Hepatocyte (in vitro differentiated cells): Measurements from ENCODE around the gene CSMD2. TPM values are rescaled to one million over a fixed set of nuclear protein-coding genes. Genes with fewer than 3 reads are reported as not detected.

Source experiments
- DNase-seq: peaks from one replicate; pipeline ENCODE4 v3.0.0-alpha.2; 2016; ENCODE audit warnings: low spot score
- H2AFZ ChIP-seq: fragments of 200-600 bp; sonication (generic); 2 replicates; pipeline ENCODE4 v1.6.0; 2016; ENCODE audit warnings: antibody characterized with exemption, mild to moderate bottlenecking
- H3K27ac ChIP-seq: fragments of 200-600 bp; sonication (generic); 2 replicates; pipeline ENCODE4 v1.5.1; 2016; ENCODE audit warnings: mild to moderate bottlenecking
- H3K27me3 ChIP-seq: fragments of 200-600 bp; sonication (generic); 2 replicates; pipeline ENCODE4 v1.6.1; 2016
- H3K36me3 ChIP-seq: fragments of 200-600 bp; sonication (generic); replicated peaks from 2 replicates; pipeline ENCODE4 v1.5.1; 2016; ENCODE audit warnings: low read depth; ENCODE audit not compliant: insufficient read depth
- H3K4me1 ChIP-seq: fragments of 200-600 bp; sonication (generic); 2 replicates; pipeline ENCODE4 v1.5.1; 2016; ENCODE audit warnings: mild to moderate bottlenecking, moderate library complexity; ENCODE audit not compliant: insufficient read depth
- H3K4me2 ChIP-seq: fragments of 200-600 bp; sonication (generic); 2 replicates; pipeline ENCODE4 v1.6.0; 2016
- H3K4me3 ChIP-seq: fragments of 200-600 bp; sonication (generic); 2 replicates; pipeline ENCODE4 v1.5.1; 2016; ENCODE audit warnings: mild to moderate bottlenecking
- H3K79me2 ChIP-seq: fragments of 200-600 bp; sonication (generic); 2 replicates; pipeline ENCODE4 v1.6.0; 2017; ENCODE audit warnings: mild to moderate bottlenecking
- H3K9me2 ChIP-seq: fragments of 200-600 bp; sonication (generic); replicated peaks from 2 replicates; pipeline ENCODE4 v1.6.0; 2017; ENCODE audit warnings: mild to moderate bottlenecking; ENCODE audit not compliant: insufficient read depth
- H3K9me3 ChIP-seq: fragments of 200-600 bp; sonication (generic); 2 replicates; pipeline ENCODE4 v1.5.1; 2016; ENCODE audit warnings: low read depth, mild to moderate bottlenecking
- H4K20me1 ChIP-seq: fragments of 200-600 bp; sonication (generic); 2 replicates; pipeline ENCODE4 v1.6.0; 2016; ENCODE audit warnings: mild to moderate bottlenecking; ENCODE audit not compliant: insufficient read depth, poor library complexity, severe bottlenecking
- EZH2 ChIP-seq: fragments of 200-600 bp; sonication (generic); IDR thresholded peaks from 2 replicates; pipeline ENCODE4 v1.6.1; 2016; ENCODE audit warnings: antibody characterized with exemption, mild to moderate bottlenecking, borderline replicate concordance
- EZH2phosphoT487 ChIP-seq: fragments of 200-600 bp; sonication (generic); IDR thresholded peaks from one replicate; pipeline ENCODE4 v1.6.1; 2018; ENCODE audit warnings: antibody characterized with exemption, mild to moderate bottlenecking, low read depth, moderate library complexity; ENCODE audit not compliant: unreplicated experiment, severe bottlenecking
- WGBS: methylation state at CpG from one replicate; pipeline ENCODE4 v1.1.6; 2016; ENCODE audit warnings: low lambda C conversion rate; ENCODE audit errors: missing lambda C conversion rate; 5-methylcytosine and 5-hydroxymethylcytosine counted together
- polyA plus RNA-seq: library from polyadenylated mRNA; unstranded; fragments of >200 nt; fragmentation: Nextera tagmentation; extraction: Ambion mirVana; gene quantifications from 2 replicates; pipeline ENCODE4 v1.2.1, GENCODE V29; 2016
- total RNA-seq: library from RNA; depleted of rRNA; stranded (reverse); fragments of >200 nt; gene quantifications from 2 replicates; pipeline ENCODE4 v1.2.3, GENCODE V29; 2014
- TF ChIP-seq, protein P1 (sequence below): fragments of 200-600 bp; sonication (generic); IDR thresholded peaks from 2 replicates; pipeline ENCODE4 v1.5.1; 2016; ENCODE audit warnings: antibody characterized with exemption, mild to moderate bottlenecking; ENCODE audit not compliant: poor library complexity

Gene CSMD2
- total and polyA plus RNA-seq, 2 experiments from 2014 or later: 0.10 to 0.37 TPM

DNA sequence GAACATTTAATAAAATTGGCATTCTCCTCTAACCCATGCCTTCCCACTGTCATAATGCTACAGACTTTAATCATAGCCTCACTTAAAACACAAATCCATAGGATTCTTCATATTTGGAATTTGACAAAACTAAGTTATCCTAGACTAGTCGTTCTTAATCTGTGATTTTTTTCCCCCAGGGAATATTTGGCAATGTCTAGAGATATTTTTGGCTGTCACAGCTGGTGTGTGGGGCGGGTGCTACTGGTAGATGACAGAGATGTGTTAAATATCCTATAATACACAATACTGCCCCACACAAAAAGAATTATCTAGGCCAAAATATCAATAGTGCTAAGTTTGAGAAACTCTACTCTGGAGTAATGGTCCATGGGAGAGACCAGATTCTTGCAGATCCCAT, 396.9 kb downstream of the CSMD2 start:
- Histone ChIP-seq H4K20me1 (no peaks in the 10 kb centered on the region), H2AFZ (no peak overlapping the region), H3K4me3 (no peak overlapping the region), H3K9me3 (no peaks in the 10 kb centered on the region), H3K9me2 (no peaks in the 10 kb centered on the region), H3K27ac (no peak overlapping the region), H3K36me3 (no peaks in the 10 kb centered on the region), H3K4me2 (no peak overlapping the region), H3K79me2 (no peaks in the 10 kb centered on the region), H3K27me3 (peaks cover 14% of the 10 kb centered on the region), H3K4me1 (no peaks in the 10 kb centered on the region)
- no peak for DNase-seq
- no peak for TF ChIP-seq EZH2
- TF ChIP-seq, protein P1, sequence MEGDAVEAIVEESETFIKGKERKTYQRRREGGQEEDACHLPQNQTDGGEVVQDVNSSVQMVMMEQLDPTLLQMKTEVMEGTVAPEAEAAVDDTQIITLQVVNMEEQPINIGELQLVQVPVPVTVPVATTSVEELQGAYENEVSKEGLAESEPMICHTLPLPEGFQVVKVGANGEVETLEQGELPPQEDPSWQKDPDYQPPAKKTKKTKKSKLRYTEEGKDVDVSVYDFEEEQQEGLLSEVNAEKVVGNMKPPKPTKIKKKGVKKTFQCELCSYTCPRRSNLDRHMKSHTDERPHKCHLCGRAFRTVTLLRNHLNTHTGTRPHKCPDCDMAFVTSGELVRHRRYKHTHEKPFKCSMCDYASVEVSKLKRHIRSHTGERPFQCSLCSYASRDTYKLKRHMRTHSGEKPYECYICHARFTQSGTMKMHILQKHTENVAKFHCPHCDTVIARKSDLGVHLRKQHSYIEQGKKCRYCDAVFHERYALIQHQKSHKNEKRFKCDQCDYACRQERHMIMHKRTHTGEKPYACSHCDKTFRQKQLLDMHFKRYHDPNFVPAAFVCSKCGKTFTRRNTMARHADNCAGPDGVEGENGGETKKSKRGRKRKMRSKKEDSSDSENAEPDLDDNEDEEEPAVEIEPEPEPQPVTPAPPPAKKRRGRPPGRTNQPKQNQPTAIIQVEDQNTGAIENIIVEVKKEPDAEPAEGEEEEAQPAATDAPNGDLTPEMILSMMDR: no peak
- TF ChIP-seq EZH2phosphoT487: no peak
- 88% methylated on average over 2 of the region's 2 CpGs for WGBS

DNA sequence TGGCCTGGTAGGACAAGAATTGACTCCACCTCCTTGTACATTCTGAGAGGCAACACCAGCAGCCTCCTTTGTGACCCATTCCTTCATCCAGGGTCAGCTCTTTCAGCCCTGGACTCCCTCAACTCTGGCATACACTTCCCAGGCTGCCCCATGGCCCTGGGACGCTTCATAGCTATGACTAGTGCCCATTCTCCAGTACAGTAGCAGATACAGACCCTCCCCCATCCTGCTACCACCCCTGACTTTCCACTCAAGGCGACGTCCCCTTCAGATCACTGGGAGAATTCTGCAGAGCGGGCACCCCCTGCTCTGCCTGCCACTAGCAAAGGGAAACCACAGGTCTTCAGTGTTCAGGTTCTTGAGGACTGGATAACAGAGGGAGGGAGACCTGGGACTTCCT, 400.9 kb downstream of the CSMD2 start:
- Histone ChIP-seq H3K4me1 (no peaks in the 10 kb centered on the region), H3K36me3 (no peaks in the 10 kb centered on the region), H3K79me2 (no peaks in the 10 kb centered on the region), H3K9me2 (no peaks in the 10 kb centered on the region), H4K20me1 (no peaks in the 10 kb centered on the region), H3K4me3 (no peak overlapping the region), H3K4me2 (no peak overlapping the region), H3K27ac (no peak overlapping the region), H3K9me3 (no peaks in the 10 kb centered on the region), H3K27me3 (peaks cover 5% of the 10 kb centered on the region), H2AFZ (no peak overlapping the region)
- 95% methylated on average over 4 of the region's 4 CpGs for WGBS
- DNase-seq: no peak
- TF ChIP-seq EZH2phosphoT487: no peak
- TF ChIP-seq EZH2: no peak
- TF ChIP-seq, protein P1: no peak

DNA sequence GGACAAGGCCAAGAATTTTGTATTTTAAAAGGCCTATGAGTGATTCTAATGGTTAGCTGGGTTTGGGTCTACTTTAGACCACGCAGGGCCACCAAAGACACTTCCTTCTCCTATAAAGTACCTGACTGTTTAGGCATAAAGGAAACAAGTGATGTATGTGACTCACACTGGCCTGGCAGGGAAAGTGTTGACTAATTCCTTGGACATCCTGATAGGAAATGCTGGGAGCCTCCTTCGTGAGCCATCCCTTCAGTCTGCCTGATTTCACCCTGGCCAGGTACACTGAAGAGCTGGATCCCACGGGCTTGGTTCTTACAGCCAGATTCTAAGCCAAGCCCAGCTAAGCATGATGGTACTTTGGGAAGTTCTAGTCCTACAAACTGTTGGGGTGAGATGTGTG, 401.6 kb downstream of the CSMD2 start:
- H4K20me1 ChIP-seq: no peaks in the 10 kb centered on the region
- no peaks in the 10 kb centered on the region for H3K27me3 ChIP-seq
- no peak overlapping the region for H3K27ac ChIP-seq
- no peak for DNase-seq
- H3K9me2 ChIP-seq: no peaks in the 10 kb centered on the region
- no peaks in the 10 kb centered on the region for H3K79me2 ChIP-seq
- H3K4me2 ChIP-seq: no peak overlapping the region
- H3K4me3 ChIP-seq: no peak overlapping the region
- TF ChIP-seq, protein P1: no peak
- TF ChIP-seq EZH2phosphoT487: no peak
- no peak for TF ChIP-seq EZH2
- no peaks in the 10 kb centered on the region for H3K36me3 ChIP-seq
- WGBS: 83% methylated on average over 3 of the region's 3 CpGs
- H2AFZ ChIP-seq: no peak overlapping the region
- no peaks in the 10 kb centered on the region for H3K9me3 ChIP-seq
- H3K4me1 ChIP-seq: no peaks in the 10 kb centered on the region

DNA sequence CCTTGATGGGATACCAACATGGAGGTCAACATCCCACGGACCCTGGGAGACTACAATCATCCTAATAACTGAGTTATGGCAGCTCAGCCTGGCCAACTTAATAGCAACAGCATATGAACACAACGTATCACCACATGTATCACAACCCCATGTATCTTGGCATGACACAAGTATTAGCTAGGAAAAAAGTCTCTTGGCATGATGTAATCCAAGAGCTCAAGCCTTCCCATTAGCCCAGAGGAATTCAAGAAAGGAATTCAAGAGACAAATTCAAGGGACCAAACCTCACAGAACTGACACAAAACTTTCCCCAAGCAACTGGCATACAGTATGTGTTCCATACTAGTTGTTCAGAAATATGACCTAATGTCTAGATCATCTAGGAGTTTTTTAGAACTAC, 402.1 kb downstream of the CSMD2 start:
- H3K9me2 ChIP-seq: no peaks in the 10 kb centered on the region
- no peaks in the 10 kb centered on the region for H3K27me3 ChIP-seq
- H3K4me2 ChIP-seq: no peak overlapping the region
- H2AFZ ChIP-seq: no peak overlapping the region
- H3K9me3 ChIP-seq: no peaks in the 10 kb centered on the region
- DNase-seq: no peak
- TF ChIP-seq, protein P1: no peak
- TF ChIP-seq EZH2phosphoT487 (no peak), EZH2 (no peak)
- no peaks in the 10 kb centered on the region for H3K36me3 ChIP-seq
- no peak overlapping the region for H3K27ac ChIP-seq
- 97% methylated on average over 2 of the region's 2 CpGs for WGBS
- no peaks in the 10 kb centered on the region for H4K20me1 ChIP-seq
- no peak overlapping the region for H3K4me3 ChIP-seq
- H3K79me2 ChIP-seq: no peaks in the 10 kb centered on the region
- no peaks in the 10 kb centered on the region for H3K4me1 ChIP-seq
